Mesenchymal stem cell (in vitro differentiated cells and primary cell): ENCODE measurements around the gene SERPINA12.

ENCODE experiments used
- DNase-seq: peaks from one replicate; pipeline ENCODE4 v3.0.0-alpha.2; 2013
- H2AFZ ChIP-seq: one replicate; pipeline ENCODE4 v1.6.1; 2013; ENCODE audit warnings: low read depth, mild to moderate bottlenecking, control low read depth, inconsistent platforms, low read length, moderate library complexity
- H2AK5ac ChIP-seq: 2 replicates; pipeline ENCODE4 v1.6.1; 2013; ENCODE audit warnings: low read length, moderate library complexity, mild to moderate bottlenecking, inconsistent platforms; ENCODE audit not compliant: severe bottlenecking
- H2BK120ac ChIP-seq: one replicate; pipeline ENCODE4 v1.6.1; 2013; ENCODE audit warnings: low read depth, mild to moderate bottlenecking, inconsistent platforms, low read length, moderate library complexity
- H2BK12ac ChIP-seq, 2 experiments: one replicate each; pipeline ENCODE4 v1.6.1; 2013; ENCODE audit warnings: inconsistent platforms in 2 of 2, low read length in 2 of 2, mild to moderate bottlenecking in 2 of 2, moderate library complexity in 2 of 2, control low read depth in 1 of 2
- H2BK15ac ChIP-seq: one replicate; pipeline ENCODE4 v1.6.1; 2013; ENCODE audit warnings: mild to moderate bottlenecking, low read depth, inconsistent platforms; ENCODE audit not compliant: poor library complexity, severe bottlenecking
- H2BK5ac ChIP-seq: 2 replicates; pipeline ENCODE4 v1.6.1; 2013; ENCODE audit warnings: low read depth, mild to moderate bottlenecking, low read length, control low read depth, inconsistent platforms; ENCODE audit not compliant: poor library complexity, severe bottlenecking
- H3K14ac ChIP-seq, 2 experiments: one replicate each; pipeline ENCODE4 v1.6.1; 2013; ENCODE audit warnings: inconsistent platforms in 2 of 2, low read length in 2 of 2, control low read depth in 1 of 2, mild to moderate bottlenecking in 1 of 2, moderate library complexity in 1 of 2
- H3K18ac ChIP-seq, 2 experiments: one replicate each; pipeline ENCODE4 v1.6.1; 2013; ENCODE audit warnings: inconsistent platforms in 2 of 2, low read length in 2 of 2, control low read depth in 1 of 2, low read depth in 1 of 2, mild to moderate bottlenecking in 1 of 2
- H3K23ac ChIP-seq, 2 experiments: one replicate each; pipeline ENCODE4 v1.6.1; 2013; ENCODE audit warnings: inconsistent platforms in 2 of 2, low read length in 2 of 2, mild to moderate bottlenecking in 2 of 2, moderate library complexity in 2 of 2, control low read depth in 1 of 2
- H3K27ac ChIP-seq: 2 replicates; pipeline ENCODE4 v1.5.1; 2013; ENCODE audit warnings: mild to moderate bottlenecking, moderate library complexity, low read length, control low read depth, inconsistent platforms; ENCODE audit not compliant: poor library complexity, severe bottlenecking
- H3K27me3 ChIP-seq, 2 experiments: 2 replicates each; pipeline versions ENCODE4 v1.6.1 to v1.7.0; 2013; ENCODE audit warnings: low read length in 2 of 2, mild to moderate bottlenecking in 2 of 2, moderate library complexity in 2 of 2, control low read depth in 1 of 2, inconsistent platforms in 1 of 2; ENCODE audit not compliant: control insufficient read depth in 1 of 2, insufficient read depth in 1 of 2
- H3K36me3 ChIP-seq, 2 experiments: 2 replicates each; pipeline versions ENCODE4 v1.6.1 to v1.7.0; 2013; ENCODE audit warnings: low read length in 2 of 2, control low read depth in 1 of 2, inconsistent platforms in 1 of 2, low read depth in 1 of 2, mild to moderate bottlenecking in 1 of 2; ENCODE audit not compliant: insufficient read depth in 2 of 2, control insufficient read depth in 1 of 2
- H3K4ac ChIP-seq, 2 experiments: one replicate each; pipeline ENCODE4 v1.6.1; 2013; ENCODE audit warnings: inconsistent platforms in 2 of 2, low read length in 2 of 2, mild to moderate bottlenecking in 2 of 2, moderate library complexity in 2 of 2, control low read depth in 1 of 2, low read depth in 1 of 2
- H3K4me1 ChIP-seq: 2 replicates; pipeline ENCODE4 v1.6.1; 2013; ENCODE audit warnings: low read depth, low read length, control low read depth; ENCODE audit not compliant: control insufficient read depth, insufficient read depth
- H3K4me2 ChIP-seq: 2 replicates; pipeline ENCODE4 v1.6.1; 2013; ENCODE audit warnings: low read length, mild to moderate bottlenecking, inconsistent platforms; ENCODE audit not compliant: poor library complexity, severe bottlenecking
- H3K4me3 ChIP-seq, 2 experiments: 2 replicates each; pipeline versions ENCODE4 v1.5.1 to v1.7.0; 2013; ENCODE audit warnings: low read length in 2 of 2, mild to moderate bottlenecking in 2 of 2, control low read depth in 1 of 2, low read depth in 1 of 2; ENCODE audit not compliant: insufficient read depth in 1 of 2
- H3K79me1 ChIP-seq: replicated peaks from 2 replicates; pipeline ENCODE4 v1.6.1; 2013; ENCODE audit warnings: mild to moderate bottlenecking, control low read depth, low read length, inconsistent platforms; ENCODE audit not compliant: poor library complexity, severe bottlenecking
- H3K9ac ChIP-seq: 2 replicates; pipeline ENCODE4 v1.7.0; 2013; ENCODE audit warnings: mild to moderate bottlenecking, low read length, moderate library complexity
- H3K9me3 ChIP-seq: 2 replicates; pipeline ENCODE4 v1.7.0; 2013; ENCODE audit warnings: mild to moderate bottlenecking, low read length; ENCODE audit not compliant: control insufficient read depth
- H4K8ac ChIP-seq: one replicate; pipeline ENCODE4 v1.6.1; 2013; ENCODE audit warnings: inconsistent platforms, mild to moderate bottlenecking, low read length, moderate library complexity
- H4K91ac ChIP-seq: one replicate; pipeline ENCODE4 v1.6.1; 2013; ENCODE audit warnings: mild to moderate bottlenecking, low read length, inconsistent platforms
- WGBS: methylation state at CpG from one replicate; pipeline ENCODE4 v1.1.7; 2013; ENCODE audit warnings: mixed read lengths; 5-methylcytosine and 5-hydroxymethylcytosine counted together

The SERPINA12 gene

DNA sequence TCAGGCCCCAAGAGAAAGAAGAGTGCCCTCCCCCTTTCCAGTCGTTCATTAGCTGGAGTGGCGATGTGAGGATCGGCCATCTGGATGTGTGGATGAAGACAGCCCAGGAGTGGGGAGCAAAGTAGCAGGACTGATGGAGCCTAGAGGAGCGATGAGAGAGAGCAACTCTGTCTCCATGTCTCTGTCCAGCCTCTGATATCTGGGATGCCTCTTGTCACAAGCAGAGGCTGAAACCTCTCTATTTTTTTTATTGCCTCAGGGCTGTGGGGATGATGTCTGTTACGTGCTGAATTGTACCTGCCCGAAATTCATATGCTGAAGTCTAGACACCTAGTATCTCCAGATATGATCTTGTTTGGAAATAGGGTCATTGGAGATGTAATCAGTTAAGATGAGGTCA is 59.3 kb downstream of the SERPINA12 start:
- peaks cover 0 to 67% of the 10 kb centered on the region in 2 experiments for H3K27me3 ChIP-seq
- H4K8ac ChIP-seq = no peak overlapping the region
- no peaks in the 10 kb centered on the region for H3K79me1 ChIP-seq
- no peak overlapping the region for H4K91ac ChIP-seq
- no peak overlapping the region for H2BK15ac ChIP-seq
- 73% methylated on average over 6 of the region's 6 CpGs for WGBS
- H2AFZ ChIP-seq = no peak overlapping the region
- H2AK5ac ChIP-seq = no peak overlapping the region
- H2BK120ac ChIP-seq = no peak overlapping the region
- no peak overlapping the region for H3K27ac ChIP-seq
- H3K18ac ChIP-seq = no peak overlapping the region
- no peaks in the 10 kb centered on the region for H3K36me3 ChIP-seq
- no peak overlapping the region for H3K4me3 ChIP-seq
- H2BK12ac ChIP-seq = no peak overlapping the region
- H3K4me2 ChIP-seq = no peak overlapping the region
- H3K9me3 ChIP-seq = peaks cover 5% of the 10 kb centered on the region
- no peak for DNase-seq
- no peak overlapping the region for H3K23ac ChIP-seq
- no peaks in the 10 kb centered on the region for H3K4me1 ChIP-seq
- H2BK5ac ChIP-seq = no peak overlapping the region
- no peak overlapping the region for H3K14ac ChIP-seq
- H3K9ac ChIP-seq = no peak overlapping the region
- H3K4ac ChIP-seq = no peak overlapping the region

DNA sequence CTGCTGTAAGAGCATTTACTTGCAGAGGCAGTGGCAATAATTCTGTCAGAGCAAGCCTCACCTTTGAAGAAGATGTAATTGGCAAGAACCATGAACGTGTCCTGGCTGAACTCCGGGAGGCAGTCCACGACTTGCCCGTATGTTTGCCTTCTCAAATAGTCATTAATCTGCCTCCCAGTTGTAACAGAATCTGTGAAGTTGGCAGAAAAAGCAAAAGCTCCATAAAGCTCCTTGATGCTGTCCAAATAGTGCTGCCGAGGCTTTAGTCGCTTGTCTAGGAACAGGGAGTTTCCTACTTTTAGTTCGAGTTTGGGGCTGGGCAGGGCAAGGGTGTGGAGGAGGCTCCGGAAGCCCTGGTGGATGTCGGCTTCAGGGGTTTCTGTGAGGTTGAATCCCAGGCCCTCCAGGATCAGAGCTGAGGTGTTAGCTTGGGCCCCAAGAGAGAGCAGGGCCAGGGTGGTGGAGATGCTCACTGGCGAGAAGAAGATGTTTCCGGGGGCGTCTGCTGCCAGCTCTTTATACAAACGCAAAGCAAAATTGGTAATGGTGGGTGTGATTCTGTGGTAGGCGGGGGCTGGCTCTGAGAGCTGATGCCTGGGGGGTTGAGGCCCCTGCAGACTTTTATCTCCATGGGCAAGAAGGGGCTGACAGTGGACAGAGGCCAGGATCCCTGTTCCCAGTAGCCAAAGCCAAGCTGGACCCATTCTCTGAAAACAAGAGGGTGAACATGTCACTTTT is 61.0 kb downstream of the SERPINA12 start:
- H4K8ac ChIP-seq = no peak overlapping the region
- H3K36me3 ChIP-seq = no peaks in the 10 kb centered on the region
- 86% methylated on average over 14 of the region's 14 CpGs for WGBS
- H2BK12ac ChIP-seq = no peak overlapping the region
- no peak overlapping the region for H3K9ac ChIP-seq
- H3K27me3 ChIP-seq = peaks cover 0 to 74% of the 10 kb centered on the region in 2 experiments
- H4K91ac ChIP-seq = no peak overlapping the region
- H3K27ac ChIP-seq = no peak overlapping the region
- H3K14ac ChIP-seq = no peak overlapping the region
- no peak overlapping the region for H3K4me3 ChIP-seq
- H3K79me1 ChIP-seq = no peaks in the 10 kb centered on the region
- no peak overlapping the region for H2AK5ac ChIP-seq
- DNase-seq = no peak
- H2BK15ac ChIP-seq = no peak overlapping the region
- H2BK120ac ChIP-seq = no peak overlapping the region
- H3K23ac ChIP-seq = no peak overlapping the region
- no peak overlapping the region for H3K4me2 ChIP-seq
- no peak overlapping the region for H2AFZ ChIP-seq
- H3K18ac ChIP-seq = no peak overlapping the region
- H3K9me3 ChIP-seq = peaks cover 4% of the 10 kb centered on the region
- no peaks in the 10 kb centered on the region for H3K4me1 ChIP-seq
- no peak overlapping the region for H2BK5ac ChIP-seq
- no peak overlapping the region for H3K4ac ChIP-seq

DNA sequence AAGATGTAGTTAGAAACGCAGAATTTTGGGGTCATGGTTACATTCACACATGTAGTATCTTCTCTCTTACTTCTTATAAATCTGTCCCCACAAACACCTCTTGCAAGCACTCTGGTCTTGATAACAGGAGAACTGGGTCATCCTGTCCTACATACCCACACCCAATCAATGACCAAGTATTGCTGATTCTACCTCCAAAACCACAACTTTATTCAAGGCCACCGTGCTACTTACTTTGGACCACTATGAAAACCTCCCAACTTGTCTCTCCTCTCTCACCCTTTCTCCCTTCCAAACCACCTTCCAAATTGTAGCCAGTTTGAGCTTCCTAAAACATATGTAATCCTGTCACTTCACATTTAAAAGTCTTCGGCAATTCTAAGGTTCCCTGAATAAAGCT is 62.1 kb downstream of the SERPINA12 start:
- H3K14ac ChIP-seq = no peak overlapping the region
- no peak overlapping the region for H2AK5ac ChIP-seq
- no peaks in the 10 kb centered on the region for H3K4me1 ChIP-seq
- peaks cover 4% of the 10 kb centered on the region for H3K9me3 ChIP-seq
- H3K27ac ChIP-seq = no peak overlapping the region
- no peak overlapping the region for H3K18ac ChIP-seq
- no peak overlapping the region for H3K4ac ChIP-seq
- no peak overlapping the region for H2AFZ ChIP-seq
- H4K91ac ChIP-seq = no peak overlapping the region
- H2BK5ac ChIP-seq = no peak overlapping the region
- no peak overlapping the region for H2BK12ac ChIP-seq
- H3K9ac ChIP-seq = no peak overlapping the region
- H3K36me3 ChIP-seq = no peaks in the 10 kb centered on the region
- H3K27me3 ChIP-seq = peaks cover 0 to 70% of the 10 kb centered on the region in 2 experiments
- 37% methylated on average over 2 of the region's 3 CpGs for whole genome bisulfite sequencing
- DNase-seq = no peak
- no peak overlapping the region for H2BK120ac ChIP-seq
- no peak overlapping the region for H3K4me2 ChIP-seq
- H2BK15ac ChIP-seq = no peak overlapping the region
- H3K4me3 ChIP-seq = no peak overlapping the region
- no peaks in the 10 kb centered on the region for H3K79me1 ChIP-seq
- no peak overlapping the region for H4K8ac ChIP-seq
- no peak overlapping the region for H3K23ac ChIP-seq

DNA sequence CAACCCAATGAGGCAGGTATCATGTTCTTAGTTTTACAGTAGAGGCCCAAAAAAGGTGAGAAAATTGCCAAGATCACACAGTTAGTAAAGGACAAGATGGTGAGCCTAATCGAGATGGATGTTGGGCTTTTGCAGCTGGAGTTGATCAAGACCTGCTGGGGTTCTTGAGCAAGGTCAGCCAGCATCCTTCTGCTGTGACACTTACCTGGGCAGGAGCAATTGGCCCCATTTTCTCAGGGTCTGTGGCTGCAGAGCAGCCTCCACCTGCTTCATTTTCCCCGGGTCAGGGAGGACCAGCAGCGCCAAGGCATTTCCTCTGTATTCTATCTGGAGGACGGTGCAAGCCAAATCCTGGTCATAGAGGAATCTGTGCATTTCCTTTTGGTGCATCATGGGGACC is 63.1 kb downstream of the SERPINA12 start:
- Histone ChIP-seq H2BK12ac (no peak overlapping the region), H3K79me1 (no peaks in the 10 kb centered on the region), H2BK120ac (no peak overlapping the region), H3K4me1 (no peaks in the 10 kb centered on the region), H3K9ac (no peak overlapping the region), H4K8ac (no peak overlapping the region), H3K36me3 (no peaks in the 10 kb centered on the region), H3K18ac (no peak overlapping the region), H3K27me3 (peaks cover 0 to 61% of the 10 kb centered on the region in 2 experiments), H2AFZ (no peak overlapping the region), H2BK5ac (no peak overlapping the region), H4K91ac (no peak overlapping the region), H2AK5ac (no peak overlapping the region), H3K4me3 (no peak overlapping the region), H3K4ac (no peak overlapping the region), H3K23ac (no peak overlapping the region), H3K27ac (no peak overlapping the region), H3K4me2 (no peak overlapping the region), H3K9me3 (peaks cover 4% of the 10 kb centered on the region), H2BK15ac (no peak overlapping the region), H3K14ac (no peak overlapping the region)
- DNase-seq = no peak
- WGBS = 57% methylated on average over 4 of the region's 4 CpGs
